Thyroid gland (tissue), 4 donors: ENCODE measurements around the gene PCBP3.

Experiments
- CTCF ChIP-seq, 6 experiments: fragments of 200-600 bp in 3 of 6; fragments of 450-650 bp in 3 of 6; sonication (generic) in 3 of 6; IDR thresholded peaks; one replicate each; pipeline ENCODE4 v1.5.1; 2016 to 2019; ENCODE audit warnings: antibody characterized with exemption in 6 of 6, mild to moderate bottlenecking in 2 of 6, inconsistent platforms in 1 of 6, moderate library complexity in 1 of 6
- POLR2A ChIP-seq, 2 donors: fragments of 450-650 bp; IDR thresholded peaks; one replicate each; pipeline ENCODE4 v1.6.1; 2017; ENCODE audit warnings: antibody characterized with exemption in 2 of 2, mild to moderate bottlenecking in 2 of 2, moderate library complexity in 1 of 2

- TF ChIP-seq POLR2A (IDR thresholded peaks at IDR 0.05) (no peak), CTCF (IDR thresholded peaks at IDR 0.05) (no peak)
Measured at GRCh38 chr21:45780647-45781046, 137.1 kb downstream of the PCBP3 start.
